Stimulated activated naive CD8-positive, alpha-beta T cell treated with anti-CD3 and anti-CD28 coated beads, Interleukin-15, amount 100 ng/mL, for 72 hours (primary cell): Measurements from ENCODE around the gene AGRN.
"Not testable (repeated sequence)": the region's sequence is repeated elsewhere in the genome, so short reads cannot be mapped to it uniquely, and the experiment has no call there.

Source experiments
- ATAC-seq: fragments of 150-1000 bp; cut with Tn5 transposase; 2 replicates; pipeline ENCODE4 v1.10.0; 2021; ENCODE audit warnings: mild to moderate bottlenecking, moderate library complexity
- DNase-seq, 2 donors: peaks; one replicate each; pipeline ENCODE4 v3.0.0; 2021 to 2022
- H3K27ac Mint-ChIP-seq, 2 donors: one replicate each; pipeline ENCODE4 v1.8.0; 2022; ENCODE audit warnings: mild to moderate bottlenecking in 2 of 2, mixed read lengths in 2 of 2, moderate library complexity in 2 of 2
- H3K27me3 Mint-ChIP-seq: one replicate; pipeline ENCODE4 v1.8.0; 2022; ENCODE audit warnings: mixed read lengths
- H3K4me1 Mint-ChIP-seq: one replicate; pipeline ENCODE4 v1.8.0; 2022; ENCODE audit warnings: mild to moderate bottlenecking, mixed read lengths
- H3K4me3 Mint-ChIP-seq, 2 donors: one replicate each; pipeline ENCODE4 v1.8.0; 2022; ENCODE audit warnings: mild to moderate bottlenecking in 2 of 2, mixed read lengths in 2 of 2, moderate library complexity in 1 of 2
- H3K9me3 Mint-ChIP-seq, 2 donors: one replicate each; pipeline ENCODE4 v1.8.0; 2022; ENCODE audit warnings: mixed read lengths in 2 of 2

The AGRN gene

DNA sequence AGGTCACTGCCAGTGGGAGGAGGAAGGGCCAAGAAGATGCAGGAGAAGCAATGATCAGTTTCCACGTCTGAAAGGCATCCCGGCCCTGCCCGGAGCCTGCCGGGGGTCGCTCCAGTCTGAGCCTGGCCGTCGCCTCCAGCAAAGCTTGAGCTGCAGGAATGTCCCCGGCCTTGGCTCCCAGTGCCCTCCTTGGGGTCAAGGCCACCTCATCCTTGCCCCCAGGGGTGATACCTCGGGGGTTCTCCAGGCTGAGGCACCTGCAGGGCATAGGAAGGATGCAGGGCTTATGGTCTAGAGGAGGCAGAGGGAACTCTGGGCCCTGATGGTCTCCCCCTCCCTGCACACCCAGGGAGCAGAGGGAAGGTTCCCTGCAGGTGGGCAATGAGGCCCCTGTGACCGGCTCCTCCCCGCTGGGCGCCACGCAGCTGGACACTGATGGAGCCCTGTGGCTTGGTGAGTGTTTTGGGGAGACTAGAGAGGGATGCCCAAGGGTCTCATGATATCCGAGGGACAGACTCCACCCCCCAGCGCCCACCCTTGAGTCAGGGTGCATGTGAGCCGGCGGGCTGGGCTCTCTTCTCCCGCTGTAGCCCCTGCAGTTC is 34.3 kb downstream of the AGRN start:
- peaks cover 0 to 5% of the 10 kb centered on the region in 2 donors for H3K9me3 Mint-ChIP-seq
- H3K27ac Mint-ChIP-seq: no peak overlapping the region
- H3K4me3 Mint-ChIP-seq: no peak overlapping the region
- peaks cover 26% of the 10 kb centered on the region for H3K27me3 Mint-ChIP-seq
- DNase-seq (no peak), ATAC-seq (no peak)
- H3K4me1 Mint-ChIP-seq: peaks cover 12% of the 10 kb centered on the region

- ATAC-seq (no peak), DNase-seq (no peak)
- peak overlapping the region in 1 of 2 donors; percentile 92 for H3K27ac Mint-ChIP-seq
- peaks cover 14% of the 10 kb centered on the region for H3K4me1 Mint-ChIP-seq
- peaks cover 28% of the 10 kb centered on the region for H3K27me3 Mint-ChIP-seq
- H3K9me3 Mint-ChIP-seq: peaks cover 0 to 5% of the 10 kb centered on the region in 2 donors
- no peak overlapping the region for H3K4me3 Mint-ChIP-seq
These were observed 35.1 kb downstream of the AGRN start for GRCh38 chr1:1054971-1055370.

GRCh38 chr1:1055841-1056736 is 36.2 kb downstream of the AGRN start:
- DNase-seq (no peak), ATAC-seq (no peak)
- peaks cover 25% of the 10 kb centered on the region for H3K4me1 Mint-ChIP-seq
- peak overlapping the region in 1 of 2 donors; percentile 49 for H3K27ac Mint-ChIP-seq
- peaks cover 0 to 5% of the 10 kb centered on the region in 2 donors for H3K9me3 Mint-ChIP-seq
- no peak overlapping the region for H3K4me3 Mint-ChIP-seq
- peaks cover 39% of the 10 kb centered on the region for H3K27me3 Mint-ChIP-seq

DNA sequence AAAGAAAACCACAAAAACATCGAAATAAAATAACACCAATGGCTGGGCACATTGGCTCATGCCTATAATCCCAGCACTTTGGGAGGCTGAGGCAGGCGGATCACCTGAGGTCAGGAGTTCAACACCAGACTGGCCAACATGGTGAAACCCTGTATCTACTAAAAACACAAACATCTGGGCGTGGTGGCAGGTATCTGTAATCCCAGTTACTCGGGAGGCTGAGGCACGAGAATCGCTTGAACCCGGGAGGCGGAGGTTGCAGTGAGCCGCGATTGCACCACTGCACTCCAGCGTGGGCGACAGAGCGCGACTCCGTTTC is 37.8 kb downstream of the AGRN start:
- ATAC-seq, H3K27ac Mint-ChIP-seq, H3K9me3 Mint-ChIP-seq, DNase-seq: not testable (repeated sequence)
- Mint-ChIP-seq H3K4me3 (peak overlapping the region; percentile 26 to 88), H3K27me3 (peaks cover 41% of the 10 kb centered on the region), H3K4me1 (peaks cover 37% of the 10 kb centered on the region)

DNA sequence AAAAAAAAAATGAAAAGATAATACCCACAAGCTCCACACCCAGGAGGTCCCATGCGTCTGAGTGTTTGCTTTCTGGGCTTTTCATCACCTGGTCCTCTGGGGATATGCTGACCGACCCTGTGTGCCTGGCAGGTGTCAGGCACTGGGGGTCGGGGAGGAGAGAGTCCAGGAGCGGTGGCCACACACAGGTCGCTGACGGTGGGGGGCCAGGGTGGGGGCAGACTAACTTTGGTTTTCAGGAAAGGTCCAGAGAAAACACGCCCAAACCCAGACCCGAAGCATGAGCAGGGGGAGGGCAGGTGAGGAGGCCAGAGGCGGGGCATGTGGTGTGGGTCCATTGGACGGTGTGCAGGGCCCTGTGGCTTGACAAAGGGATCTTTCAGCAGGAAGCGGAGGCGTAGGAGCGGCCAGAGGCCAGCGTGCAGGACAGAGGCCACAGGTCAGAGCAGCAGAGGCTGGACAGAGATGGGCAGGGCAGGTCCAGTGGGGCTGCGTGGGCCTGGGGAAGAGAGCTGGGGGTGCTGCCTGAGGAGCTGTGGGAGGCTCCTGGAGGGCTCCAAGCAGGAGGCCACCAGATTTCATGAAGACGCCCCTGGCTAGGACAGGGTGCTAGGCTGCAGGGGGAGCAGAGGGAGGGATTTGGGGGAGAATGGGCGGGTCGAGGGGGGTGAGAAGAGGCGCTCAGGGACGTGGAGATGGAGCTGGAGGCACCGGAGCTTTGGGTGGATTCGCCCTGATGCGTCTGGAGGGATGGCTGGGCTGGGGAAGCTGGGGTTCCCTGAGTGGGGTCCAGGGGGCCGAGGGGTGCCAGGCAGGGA is 38.4 kb downstream of the AGRN start:
- peak overlapping the region; percentile 83 to 88 for H3K4me3 Mint-ChIP-seq
- H3K9me3 Mint-ChIP-seq: no peaks in the 10 kb centered on the region
- H3K27ac Mint-ChIP-seq: no peak overlapping the region
- ATAC-seq: no peak
- no peak for DNase-seq
- H3K4me1 Mint-ChIP-seq: peaks cover 43% of the 10 kb centered on the region
- peaks cover 41% of the 10 kb centered on the region for H3K27me3 Mint-ChIP-seq

DNA sequence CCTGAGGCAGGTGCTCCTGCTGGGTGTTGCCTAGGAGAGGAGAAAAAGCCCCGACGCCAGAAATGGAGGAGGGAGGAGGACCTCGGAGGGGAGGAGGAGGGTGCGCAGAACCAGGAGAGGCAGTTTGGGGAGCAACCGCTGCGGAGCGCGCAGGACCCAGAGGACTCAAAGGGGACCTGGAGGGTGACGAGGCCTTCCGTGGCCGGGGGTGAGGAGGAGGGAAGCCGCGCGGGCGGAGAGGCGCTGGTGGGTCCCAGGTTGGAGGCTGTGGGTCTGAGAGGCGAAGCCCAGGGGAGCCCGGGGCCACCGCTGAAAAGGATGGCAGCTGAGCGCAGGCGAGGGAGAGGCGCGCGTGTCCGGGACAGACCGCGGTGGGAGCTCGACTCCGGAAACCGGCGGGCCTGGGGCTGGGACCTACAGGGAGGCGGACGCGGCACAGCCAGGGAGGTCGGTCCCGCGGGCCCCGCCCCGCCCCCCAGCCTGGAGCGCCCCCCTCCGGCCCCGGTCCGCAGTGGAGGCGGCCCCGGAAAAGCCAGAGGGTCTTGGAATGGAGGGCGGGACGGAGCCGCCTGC is 39.1 kb downstream of the AGRN start:
- H3K4me3 Mint-ChIP-seq: peak overlapping the region; percentile 83 to 88

GRCh38 chr1:1059494-1060280 is 39.8 kb downstream of the AGRN start:
- peak overlapping the region; percentile 20 to 75 for H3K27ac Mint-ChIP-seq
- H3K4me1 Mint-ChIP-seq: peaks cover 52% of the 10 kb centered on the region
- no peaks in the 10 kb centered on the region for H3K9me3 Mint-ChIP-seq
- peaks cover 41% of the 10 kb centered on the region for H3K27me3 Mint-ChIP-seq
- ATAC-seq: peak; percentile 56
- peak; percentile 91 for DNase-seq
- peak overlapping the region; percentile 92 to 97 for H3K4me3 Mint-ChIP-seq

More for the DNA sequence above, 39.1 kb downstream of the AGRN start:
- Mint-ChIP-seq H3K27me3 (peaks cover 41% of the 10 kb centered on the region), H3K4me1 (peaks cover 46% of the 10 kb centered on the region), H3K27ac (peak overlapping the region; percentile 7 to 63), H3K9me3 (no peaks in the 10 kb centered on the region)
- ATAC-seq: peak; percentile 41
- peak; percentile 66 for DNase-seq

DNA sequence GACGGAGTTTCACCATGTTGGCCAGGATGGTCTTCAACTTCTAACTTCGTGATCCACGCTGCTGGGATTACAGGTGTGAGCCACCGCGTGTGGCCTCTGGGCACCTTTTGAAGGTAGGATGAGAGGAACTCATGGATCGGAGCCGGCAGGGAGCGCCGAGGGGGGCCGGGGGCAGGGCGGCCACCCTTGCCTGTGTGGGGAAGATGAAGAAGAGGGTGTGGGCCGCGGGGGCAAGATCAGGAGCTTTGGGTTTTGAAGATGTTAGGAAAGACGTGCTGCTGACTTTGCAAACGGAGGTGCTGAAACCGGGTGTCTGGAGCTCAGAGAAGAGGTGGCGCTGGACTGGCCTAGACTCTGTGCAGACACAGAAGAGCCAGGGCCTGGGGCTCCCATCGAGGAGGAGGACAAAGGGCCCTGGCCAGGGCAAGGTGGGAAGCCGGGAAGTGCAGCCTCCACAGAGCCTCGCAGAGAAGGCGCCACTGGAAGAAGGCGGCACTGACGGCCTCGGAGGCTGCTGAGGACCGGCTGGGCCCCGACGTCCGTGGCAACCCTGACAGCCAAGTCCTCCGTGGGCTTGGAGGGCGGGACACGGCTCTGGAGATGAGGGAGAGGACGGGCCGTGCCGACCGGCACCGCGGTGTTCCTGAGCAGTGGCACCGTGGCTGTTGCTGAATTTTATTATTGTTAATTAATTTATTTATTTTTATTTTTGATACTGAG is 40.5 kb downstream of the AGRN start:
- no peak for ATAC-seq
- H3K27ac Mint-ChIP-seq: peak overlapping the region; percentile 20 to 75
- DNase-seq: no peak
- H3K4me3 Mint-ChIP-seq: peak overlapping the region; percentile 92 to 97
- no peaks in the 10 kb centered on the region for H3K9me3 Mint-ChIP-seq
- H3K27me3 Mint-ChIP-seq: peaks cover 41% of the 10 kb centered on the region
- H3K4me1 Mint-ChIP-seq: peaks cover 56% of the 10 kb centered on the region

- Mint-ChIP-seq H3K9me3 (no peaks in the 10 kb centered on the region), H3K4me1 (peaks cover 70% of the 10 kb centered on the region)
These were observed 41.9 kb downstream of the AGRN start for GRCh38 chr1:1061682-1062345.

DNA sequence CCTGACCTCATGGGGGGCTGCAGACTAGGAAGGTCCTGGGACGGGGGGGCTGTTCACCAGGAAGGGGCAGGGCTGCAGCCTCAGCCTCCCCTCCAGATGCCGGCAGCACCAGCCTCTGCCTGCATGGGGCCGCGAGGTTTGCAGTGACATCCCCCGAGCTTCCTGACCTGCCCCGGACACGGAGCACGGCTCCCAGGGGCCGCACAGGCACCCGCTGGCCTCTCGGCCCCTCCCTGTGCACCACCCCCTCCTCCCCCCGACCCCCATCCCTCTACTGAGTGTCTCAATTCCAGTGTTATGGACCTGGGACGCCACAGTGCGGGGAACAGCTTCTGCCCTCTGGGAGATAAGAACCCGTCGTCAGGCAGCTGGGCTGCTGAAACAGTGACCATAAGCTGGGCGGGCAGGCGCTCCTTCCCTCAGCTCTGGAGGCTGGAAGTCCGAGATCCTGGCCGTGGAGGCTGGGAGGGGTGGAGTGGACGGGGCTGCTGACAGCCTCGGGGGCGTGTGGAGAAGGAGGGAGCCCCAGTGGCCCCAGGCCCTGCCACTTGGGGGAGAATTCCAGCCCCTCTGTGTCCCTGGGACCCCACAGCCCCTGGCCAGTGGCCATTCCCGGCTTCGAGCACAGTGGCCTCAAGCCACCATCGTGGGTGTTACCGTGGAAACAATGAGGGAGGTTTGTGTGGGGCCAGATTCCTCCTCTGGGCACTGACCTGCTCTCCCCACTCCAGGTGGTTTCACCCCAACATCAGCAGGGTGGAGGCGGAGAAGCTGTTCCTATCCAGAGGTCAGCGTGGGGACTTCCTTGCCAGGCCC is 42.6 kb downstream of the AGRN start:
- H3K4me3 Mint-ChIP-seq: peak overlapping the region; percentile 92 to 97
- peak overlapping the region; percentile 81 to 95 for H3K27ac Mint-ChIP-seq
- ATAC-seq (no peak), DNase-seq (no peak)
- no peaks in the 10 kb centered on the region for H3K9me3 Mint-ChIP-seq
- H3K4me1 Mint-ChIP-seq: peaks cover 74% of the 10 kb centered on the region
- peaks cover 30% of the 10 kb centered on the region for H3K27me3 Mint-ChIP-seq

More at GRCh38 chr1:1061682-1062345, 41.9 kb downstream of the AGRN start:
- H3K27me3 Mint-ChIP-seq: peaks cover 37% of the 10 kb centered on the region
- H3K27ac Mint-ChIP-seq: peak overlapping the region in 1 of 2 donors; percentile 91
- H3K4me3 Mint-ChIP-seq: peak overlapping the region; percentile 92 to 97
- DNase-seq: no peak
- no peak for ATAC-seq

DNA sequence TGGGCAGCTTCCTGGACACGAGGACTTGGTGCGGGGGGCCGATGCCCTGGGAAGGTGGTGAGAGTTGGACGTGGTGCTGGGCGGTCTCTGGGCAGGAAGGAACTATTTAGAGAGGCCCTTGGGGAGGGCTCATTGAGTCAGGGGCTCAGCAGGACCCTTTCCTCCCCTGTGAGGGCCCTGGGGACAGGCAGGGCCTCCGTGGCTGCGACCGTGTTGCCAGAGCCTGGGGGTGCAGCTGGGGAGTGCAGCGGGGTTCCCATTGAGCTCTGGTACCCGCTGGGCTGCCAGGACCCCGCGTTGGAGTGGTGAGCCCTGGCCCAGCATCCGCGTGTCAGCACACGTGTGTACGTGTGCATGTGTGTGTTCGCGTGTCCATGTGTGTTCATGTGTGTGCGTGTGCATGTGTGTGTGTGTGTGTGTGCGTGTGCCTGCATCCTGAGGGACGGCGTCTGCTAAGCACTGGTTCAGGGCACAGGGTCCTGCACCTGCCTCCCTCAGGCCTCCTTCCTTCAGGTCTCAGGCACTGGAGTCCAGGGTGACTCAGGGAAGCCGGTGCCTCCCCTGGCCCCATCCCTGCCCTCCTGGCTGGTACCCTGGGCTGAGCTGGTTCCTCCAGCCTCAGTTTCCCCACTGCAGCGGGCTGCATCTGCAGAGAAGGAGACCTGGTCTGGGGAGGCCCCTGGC is 43.5 kb downstream of the AGRN start:
- Mint-ChIP-seq H3K4me3 (peak overlapping the region; percentile 92 to 97), H3K27ac (peak overlapping the region; percentile 72 to 98), H3K4me1 (peaks cover 77% of the 10 kb centered on the region), H3K9me3 (no peaks in the 10 kb centered on the region), H3K27me3 (peaks cover 22% of the 10 kb centered on the region)
- DNase-seq: no peak
- ATAC-seq: peak; percentile 2

DNA sequence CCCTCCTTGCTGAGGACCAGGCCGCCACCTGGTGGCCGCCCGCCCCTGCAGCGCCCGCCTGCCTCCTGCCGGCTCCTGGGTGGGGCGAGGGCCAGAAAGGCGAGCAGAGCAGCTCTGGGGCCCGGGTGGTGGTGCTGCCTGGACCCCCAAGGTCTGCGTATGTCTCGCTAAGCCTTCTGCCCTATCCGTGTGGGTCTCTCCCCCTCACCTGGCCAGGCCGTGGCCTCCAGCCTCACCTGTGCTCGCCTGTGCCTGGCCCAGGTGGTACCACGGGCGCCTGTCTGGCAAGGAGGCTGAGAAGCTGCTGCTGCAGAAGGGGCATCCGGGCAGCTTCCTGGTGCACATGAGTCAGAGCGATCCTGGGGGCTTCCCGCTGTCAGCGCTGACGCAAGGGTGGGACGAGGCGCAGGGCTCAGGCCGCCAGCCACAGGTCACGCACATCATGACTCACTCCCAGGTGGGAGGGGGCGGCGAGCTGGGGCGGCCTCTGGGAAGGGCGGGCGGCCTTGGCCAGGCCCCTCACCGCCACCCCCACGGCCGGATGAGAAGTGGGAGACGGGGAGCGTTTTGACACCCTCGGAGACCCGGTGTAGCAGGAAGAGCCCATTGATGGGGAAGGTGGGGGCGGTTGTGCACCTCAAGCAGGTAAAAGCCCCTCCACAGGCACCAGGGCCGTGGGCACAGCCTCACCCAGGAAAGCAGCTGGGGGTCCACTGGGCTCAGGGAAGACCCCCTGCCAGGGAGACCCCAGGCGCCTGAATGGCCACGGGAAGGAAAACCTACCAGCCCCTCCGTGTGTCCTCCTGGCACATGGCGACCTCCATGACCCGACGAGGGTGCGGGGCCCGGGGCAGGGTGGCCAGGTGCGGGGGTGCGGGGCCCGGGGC is 44.3 kb downstream of the AGRN start:
- Mint-ChIP-seq H3K27ac (peak overlapping the region; percentile 94 to 98), H3K27me3 (peaks cover 15% of the 10 kb centered on the region), H3K9me3 (no peaks in the 10 kb centered on the region), H3K4me3 (peak overlapping the region; percentile 92 to 97), H3K4me1 (peaks cover 72% of the 10 kb centered on the region)
- ATAC-seq (peak; percentile 84), DNase-seq (peak; percentile 95 to 99)
